HFFc6 (cell line): ENCODE results near the gene PPP1R12B. TPM values are rescaled to one million over a fixed set of nuclear protein-coding genes. Genes with fewer than 3 reads are reported as not detected.
"Not testable (repeated sequence)": the region's sequence is repeated elsewhere in the genome, so short reads cannot be mapped to it uniquely, and the experiment has no call there.

Experiments
- DNase-seq: peaks from one replicate; pipeline ENCODE4 v3.0.0-alpha.2; 2018
- H3K27ac Mint-ChIP-seq: 2 replicates; pipeline ENCODE4 v1.8.0; 2020; ENCODE audit warnings: mild to moderate bottlenecking, mixed read lengths
- H3K27me3 Mint-ChIP-seq: 2 replicates; pipeline ENCODE4 v1.8.0; 2021; ENCODE audit warnings: mild to moderate bottlenecking, moderate library complexity, mixed read lengths; ENCODE audit not compliant: insufficient read depth
- H3K36me3 Mint-ChIP-seq: 2 replicates; pipeline ENCODE4 v1.8.0; 2021; ENCODE audit warnings: low read depth, mixed read lengths
- H3K4me1 Mint-ChIP-seq: 2 replicates; pipeline ENCODE4 v1.8.0; 2020; ENCODE audit warnings: low read depth, mixed read lengths
- H3K4me3 Mint-ChIP-seq: 2 replicates; pipeline ENCODE4 v1.8.0; 2020; ENCODE audit warnings: mild to moderate bottlenecking, moderate library complexity, mixed read lengths
- H3K9me3 Mint-ChIP-seq: 2 replicates; pipeline ENCODE4 v1.8.0; 2020; ENCODE audit warnings: mild to moderate bottlenecking, mixed read lengths
- total RNA-seq, 6 experiments: library from RNA; stranded (reverse); fragmentation: NEBNext Ultra II Directional; extraction: Animal tissue kit (Norgen Biotek cat#: 25700); gene quantifications; 2 replicates in 1 of 6; 3 replicates in 5 of 6; pipeline ENCODE4 v1.2.3, GENCODE V29; 2021
- TF ChIP-seq, protein P1 (sequence below): fragments of 200-600 bp; sonication (generic); IDR thresholded peaks from 2 replicates; pipeline ENCODE4 v1.5.0; 2021; ENCODE audit warnings: antibody characterized with exemption, mild to moderate bottlenecking

The PPP1R12B gene
- total RNA-seq, 6 experiments from 2014 or later = 5.3 to 9.9 (median 6.9) TPM

- DNase-seq = no peak
- H3K27me3 Mint-ChIP-seq = no peaks in the 10 kb centered on the region
- no peak overlapping the region for H3K4me3 Mint-ChIP-seq
- H3K9me3 Mint-ChIP-seq = no peaks in the 10 kb centered on the region
- no peaks in the 10 kb centered on the region for H3K36me3 Mint-ChIP-seq
- H3K27ac Mint-ChIP-seq = no peak overlapping the region
- TF ChIP-seq, protein P1, sequence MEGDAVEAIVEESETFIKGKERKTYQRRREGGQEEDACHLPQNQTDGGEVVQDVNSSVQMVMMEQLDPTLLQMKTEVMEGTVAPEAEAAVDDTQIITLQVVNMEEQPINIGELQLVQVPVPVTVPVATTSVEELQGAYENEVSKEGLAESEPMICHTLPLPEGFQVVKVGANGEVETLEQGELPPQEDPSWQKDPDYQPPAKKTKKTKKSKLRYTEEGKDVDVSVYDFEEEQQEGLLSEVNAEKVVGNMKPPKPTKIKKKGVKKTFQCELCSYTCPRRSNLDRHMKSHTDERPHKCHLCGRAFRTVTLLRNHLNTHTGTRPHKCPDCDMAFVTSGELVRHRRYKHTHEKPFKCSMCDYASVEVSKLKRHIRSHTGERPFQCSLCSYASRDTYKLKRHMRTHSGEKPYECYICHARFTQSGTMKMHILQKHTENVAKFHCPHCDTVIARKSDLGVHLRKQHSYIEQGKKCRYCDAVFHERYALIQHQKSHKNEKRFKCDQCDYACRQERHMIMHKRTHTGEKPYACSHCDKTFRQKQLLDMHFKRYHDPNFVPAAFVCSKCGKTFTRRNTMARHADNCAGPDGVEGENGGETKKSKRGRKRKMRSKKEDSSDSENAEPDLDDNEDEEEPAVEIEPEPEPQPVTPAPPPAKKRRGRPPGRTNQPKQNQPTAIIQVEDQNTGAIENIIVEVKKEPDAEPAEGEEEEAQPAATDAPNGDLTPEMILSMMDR = no peak
- peaks cover 26% of the 10 kb centered on the region for H3K4me1 Mint-ChIP-seq
Observed at GRCh38 chr1:202416641-202417040, 68.1 kb downstream of the PPP1R12B start.

DNA sequence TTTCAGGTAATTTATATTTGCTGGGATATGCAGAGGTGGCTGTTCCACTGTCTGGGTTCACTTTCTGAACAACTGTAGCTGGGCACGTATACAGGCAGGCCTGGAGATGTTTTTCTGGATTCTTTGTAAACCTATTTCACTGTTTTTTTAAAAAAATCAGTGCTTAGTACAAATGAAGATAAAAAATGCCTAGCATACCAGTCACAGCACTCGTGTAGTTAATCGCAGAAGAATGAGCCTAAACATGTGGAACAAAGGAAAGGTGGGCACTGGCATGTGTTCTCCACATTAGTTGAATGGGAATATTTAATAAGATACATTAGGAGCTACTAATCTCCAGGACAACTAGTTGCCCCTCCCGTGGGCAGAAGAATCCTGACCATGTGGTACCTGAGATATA, 68.6 kb downstream of the PPP1R12B start:
- Mint-ChIP-seq H3K4me1 (peaks cover 22% of the 10 kb centered on the region), H3K27ac (peak overlapping the region; percentile 48; the same call in 1 of the 2 replicates)
- not testable (repeated sequence) for H3K9me3 Mint-ChIP-seq, DNase-seq, H3K27me3 Mint-ChIP-seq, H3K4me3 Mint-ChIP-seq, H3K36me3 Mint-ChIP-seq

GRCh38 chr1:202417762-202418201, 69.3 kb downstream of the PPP1R12B start:
- H3K9me3 Mint-ChIP-seq, H3K4me3 Mint-ChIP-seq, H3K27me3 Mint-ChIP-seq, H3K36me3 Mint-ChIP-seq, DNase-seq: not testable (repeated sequence)
- Mint-ChIP-seq H3K4me1 (peaks cover 19% of the 10 kb centered on the region), H3K27ac (peak overlapping the region; percentile 48)

DNA sequence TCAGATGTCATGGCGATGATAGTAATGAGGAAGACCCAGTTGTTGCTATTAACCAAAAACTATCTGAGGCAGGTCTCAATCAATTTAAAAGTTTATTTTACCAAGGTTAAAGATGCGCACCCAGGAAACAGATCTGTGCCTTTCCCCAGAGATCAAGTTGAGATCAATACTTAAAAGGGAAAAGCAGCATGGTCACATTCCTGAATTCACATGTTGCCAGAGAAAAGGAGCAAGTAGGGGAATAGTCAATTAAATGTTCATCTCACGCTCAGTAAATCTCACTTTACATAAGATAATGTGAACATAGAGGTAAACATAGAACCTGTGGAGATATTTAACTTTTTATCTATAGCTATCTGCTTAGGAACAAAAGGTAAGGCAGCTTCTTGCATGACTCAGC, 71.2 kb downstream of the PPP1R12B start:
- not testable (repeated sequence) for DNase-seq, H3K27me3 Mint-ChIP-seq, H3K9me3 Mint-ChIP-seq, H3K27ac Mint-ChIP-seq, H3K4me3 Mint-ChIP-seq, H3K36me3 Mint-ChIP-seq
- peaks cover 27% of the 10 kb centered on the region for H3K4me1 Mint-ChIP-seq

DNA sequence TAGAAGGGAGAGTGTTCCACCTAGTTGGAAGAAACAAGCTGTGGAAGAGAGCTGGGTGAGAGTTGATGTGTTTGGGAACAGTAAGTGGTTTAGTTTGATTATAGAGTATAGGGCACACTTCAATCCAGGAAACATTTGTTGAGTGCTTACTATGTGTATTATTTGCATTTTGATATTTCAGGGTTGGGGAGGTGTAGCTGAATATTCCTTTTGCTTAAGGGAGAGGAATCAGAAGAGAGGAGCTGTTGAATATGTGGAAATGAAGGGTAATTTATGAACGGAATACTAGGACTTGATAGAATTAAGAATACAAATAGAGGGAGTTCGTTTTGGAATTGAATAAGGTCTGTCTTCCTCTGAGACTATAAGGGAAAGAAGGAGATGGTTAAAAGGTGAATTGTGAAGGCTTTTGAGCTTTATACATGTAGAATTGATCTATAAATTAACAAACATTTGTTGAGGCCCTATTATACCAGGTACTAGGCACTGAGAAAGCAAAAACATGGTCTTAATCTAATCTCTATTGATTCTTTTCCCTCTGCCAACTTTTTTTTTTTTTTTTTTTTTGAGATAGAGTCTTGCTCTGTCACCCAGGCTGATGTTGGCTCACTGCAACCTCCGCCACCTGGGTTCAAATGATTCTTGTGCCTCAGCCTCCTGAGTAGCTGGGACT, 72.1 kb downstream of the PPP1R12B start:
- not testable (repeated sequence) for H3K27me3 Mint-ChIP-seq

GRCh38 chr1:202422709-202423108, 74.2 kb downstream of the PPP1R12B start:
- peaks cover 12% of the 10 kb centered on the region for H3K4me1 Mint-ChIP-seq
- H3K27me3 Mint-ChIP-seq, DNase-seq, H3K36me3 Mint-ChIP-seq, H3K9me3 Mint-ChIP-seq, H3K27ac Mint-ChIP-seq, H3K4me3 Mint-ChIP-seq: not testable (repeated sequence)

More for the DNA sequence above, 72.1 kb downstream of the PPP1R12B start:
- DNase-seq, H3K36me3 Mint-ChIP-seq, H3K9me3 Mint-ChIP-seq, H3K27ac Mint-ChIP-seq, H3K4me3 Mint-ChIP-seq: not testable (repeated sequence)
- peaks cover 27% of the 10 kb centered on the region for H3K4me1 Mint-ChIP-seq

GRCh38 chr1:202424260-202424659, 75.8 kb downstream of the PPP1R12B start:
- H3K27ac Mint-ChIP-seq, H3K36me3 Mint-ChIP-seq, H3K27me3 Mint-ChIP-seq, H3K9me3 Mint-ChIP-seq, H3K4me3 Mint-ChIP-seq, DNase-seq: not testable (repeated sequence)
- peaks cover 19% of the 10 kb centered on the region for H3K4me1 Mint-ChIP-seq

- H3K36me3 Mint-ChIP-seq, H3K4me3 Mint-ChIP-seq, H3K27ac Mint-ChIP-seq, H3K9me3 Mint-ChIP-seq, H3K27me3 Mint-ChIP-seq, DNase-seq: not testable (repeated sequence)
- H3K4me1 Mint-ChIP-seq = peaks cover 17% of the 10 kb centered on the region
Observed at GRCh38 chr1:202430111-202430510, 81.6 kb downstream of the PPP1R12B start.

DNA sequence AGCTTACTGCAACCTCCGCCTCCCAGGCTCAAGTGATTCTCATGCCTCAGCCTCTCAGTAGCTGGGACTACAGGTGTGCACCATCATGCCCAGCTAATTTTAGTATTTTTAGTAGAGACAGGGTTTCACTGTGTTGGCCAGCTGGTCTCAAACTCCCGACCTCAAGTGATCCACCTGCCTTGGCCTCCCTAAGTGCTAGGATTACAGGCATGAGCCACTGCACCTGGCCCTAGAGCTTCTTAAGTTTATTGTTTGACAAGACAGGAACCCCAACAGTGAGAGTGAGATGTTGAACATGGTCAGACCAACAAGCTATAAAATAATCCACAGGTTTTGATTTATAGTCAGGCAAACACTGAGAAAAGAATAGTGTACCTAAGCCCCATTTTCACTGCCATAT, 83.8 kb downstream of the PPP1R12B start:
- H3K27ac Mint-ChIP-seq, DNase-seq, H3K36me3 Mint-ChIP-seq, H3K9me3 Mint-ChIP-seq, H3K4me3 Mint-ChIP-seq, H3K27me3 Mint-ChIP-seq: not testable (repeated sequence)
- H3K4me1 Mint-ChIP-seq = peaks cover 17% of the 10 kb centered on the region
